Thoracic aorta (tissue), 2 donors: Measurements from ENCODE around the gene ORM2. TPM values are rescaled to one million over a fixed set of nuclear protein-coding genes. Genes with fewer than 3 reads are reported as not detected.

Experiments used
- ATAC-seq: fragments of 150-250 bp; one replicate; pipeline ENCODE4 v1.8.0; 2017; ENCODE audit warnings: low read depth; ENCODE audit not compliant: insufficient number of reproducible peaks, low FRiP score
- DNase-seq: peaks from one replicate; pipeline ENCODE4 v3.0.0-alpha.2; 2020; ENCODE audit warnings: low spot score
- H3K27ac ChIP-seq, 2 donors: fragments of 200-600 bp; sonication (generic); 1 replicate in 1 of 2; 2 replicates in 1 of 2; pipeline ENCODE4 v1.5.1; 2016; ENCODE audit warnings: mild to moderate bottlenecking in 2 of 2, moderate library complexity in 2 of 2
- H3K27me3 ChIP-seq: fragments of 200-600 bp; sonication (generic); replicated peaks from 2 replicates; pipeline ENCODE4 v1.6.0; 2016; ENCODE audit warnings: mild to moderate bottlenecking; ENCODE audit not compliant: insufficient read depth
- H3K36me3 ChIP-seq: fragments of 200-600 bp; sonication (generic); one replicate; pipeline ENCODE4 v1.5.1; 2016
- H3K4me1 ChIP-seq, 2 donors: fragments of 200-600 bp; sonication (generic); 1 replicate in 1 of 2; 2 replicates in 1 of 2; pipeline versions ENCODE4 v1.5.1 to v1.6.0; 2016; ENCODE audit warnings: low read depth in 2 of 2, mild to moderate bottlenecking in 1 of 2; ENCODE audit not compliant: control insufficient read depth in 1 of 2
- H3K4me3 ChIP-seq: fragments of 200-600 bp; sonication (generic); 2 replicates; pipeline ENCODE4 v1.5.1; 2016; ENCODE audit warnings: mild to moderate bottlenecking
- H3K9me3 ChIP-seq: fragments of 200-600 bp; sonication (generic); 2 replicates; pipeline ENCODE4 v1.5.1; 2016
- CTCF ChIP-seq: fragments of 200-600 bp; sonication (generic); IDR thresholded peaks from one replicate; pipeline ENCODE4 v1.5.1; 2019; ENCODE audit warnings: antibody characterized with exemption
- total RNA-seq, 2 donors: library from RNA; depleted of rRNA; stranded (reverse); fragments of >200 nt; gene quantifications; one replicate each; pipeline versions ENCODE4 v1.1.0 to v1.2.3, GENCODE V29; 2016

The ORM2 gene
- total RNA-seq, 2 donors from 2014 or later, result not detected

GRCh38 chr9:114343471-114344187 lies 14.0 kb downstream of the ORM2 start:
- H3K27me3 ChIP-seq, result no peaks in the 10 kb centered on the region
- no peak for TF ChIP-seq CTCF
- DNase-seq (no peak), ATAC-seq (no peak)
- no peak overlapping the region for H3K27ac ChIP-seq
- H3K36me3 ChIP-seq, result peaks cover 81% of the 10 kb centered on the region
- no peak overlapping the region for H3K4me3 ChIP-seq
- H3K4me1 ChIP-seq, result peaks cover 2 to 5% of the 10 kb centered on the region in 2 donors
- no peaks in the 10 kb centered on the region for H3K9me3 ChIP-seq

- Histone ChIP-seq H3K36me3 (peaks cover 79% of the 10 kb centered on the region), H3K4me1 (peaks cover 5 to 10% of the 10 kb centered on the region in 2 donors), H3K4me3 (no peak overlapping the region), H3K9me3 (no peaks in the 10 kb centered on the region), H3K27me3 (no peaks in the 10 kb centered on the region), H3K27ac (no peak overlapping the region)
- ATAC-seq (no peak), DNase-seq (no peak)
- no peak for TF ChIP-seq CTCF
These were observed 14.5 kb downstream of the ORM2 start for GRCh38 chr9:114344188-114344566.

GRCh38 chr9:114344692-114345091 lies 15.0 kb downstream of the ORM2 start:
- Histone ChIP-seq H3K4me1 (peaks cover 10 to 15% of the 10 kb centered on the region in 2 donors), H3K4me3 (no peak overlapping the region), H3K36me3 (peaks cover 73% of the 10 kb centered on the region), H3K27ac (no peak overlapping the region), H3K9me3 (no peaks in the 10 kb centered on the region), H3K27me3 (no peaks in the 10 kb centered on the region)
- TF ChIP-seq CTCF, result no peak
- DNase-seq (no peak), ATAC-seq (no peak)

- no peak overlapping the region for H3K4me3 ChIP-seq
- peaks cover 65% of the 10 kb centered on the region for H3K36me3 ChIP-seq
- no peaks in the 10 kb centered on the region for H3K9me3 ChIP-seq
- H3K4me1 ChIP-seq, result peaks cover 10 to 24% of the 10 kb centered on the region in 2 donors
- no peak for DNase-seq
- H3K27me3 ChIP-seq, result no peaks in the 10 kb centered on the region
- no peak for ATAC-seq
- no peak for TF ChIP-seq CTCF
- no peak overlapping the region for H3K27ac ChIP-seq
These were observed 15.9 kb downstream of the ORM2 start for GRCh38 chr9:114345493-114346065.

- Histone ChIP-seq H3K27ac (no peak overlapping the region), H3K9me3 (no peaks in the 10 kb centered on the region), H3K4me3 (no peak overlapping the region), H3K27me3 (no peaks in the 10 kb centered on the region), H3K36me3 (peaks cover 59% of the 10 kb centered on the region), H3K4me1 (peaks cover 10 to 29% of the 10 kb centered on the region in 2 donors)
- ATAC-seq (no peak), DNase-seq (no peak)
- TF ChIP-seq CTCF, result no peak
These were observed 16.5 kb downstream of the ORM2 start for GRCh38 chr9:114346146-114346545.
